ENCODE measurements around the gene NAGLU.

DNA sequence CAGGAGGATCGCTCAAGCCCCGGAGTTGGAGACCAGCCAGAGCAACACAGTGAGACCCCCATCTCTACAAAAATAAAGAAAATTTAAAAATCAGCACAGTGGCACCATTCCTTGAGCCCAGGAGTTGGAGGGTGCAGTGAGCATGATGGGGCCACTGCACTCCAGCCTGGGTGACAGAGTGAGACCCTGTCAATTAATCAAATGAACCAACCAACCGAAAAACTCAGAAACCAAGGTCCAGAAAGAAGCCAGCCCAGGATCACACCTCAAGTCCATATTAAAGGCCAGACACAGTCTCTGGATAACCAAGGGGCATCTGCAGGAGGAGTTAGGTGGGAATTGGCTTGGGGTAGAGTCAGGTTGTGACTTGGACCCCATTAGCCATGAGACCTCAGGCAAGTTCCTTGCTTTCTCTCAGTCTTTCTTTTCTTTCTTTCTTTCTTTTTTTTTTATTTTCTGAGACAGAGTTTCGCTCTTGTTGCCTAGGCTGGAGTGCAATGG, 19.1 kb downstream of the NAGLU start:
- TF ChIP-seq, protein P1, sequence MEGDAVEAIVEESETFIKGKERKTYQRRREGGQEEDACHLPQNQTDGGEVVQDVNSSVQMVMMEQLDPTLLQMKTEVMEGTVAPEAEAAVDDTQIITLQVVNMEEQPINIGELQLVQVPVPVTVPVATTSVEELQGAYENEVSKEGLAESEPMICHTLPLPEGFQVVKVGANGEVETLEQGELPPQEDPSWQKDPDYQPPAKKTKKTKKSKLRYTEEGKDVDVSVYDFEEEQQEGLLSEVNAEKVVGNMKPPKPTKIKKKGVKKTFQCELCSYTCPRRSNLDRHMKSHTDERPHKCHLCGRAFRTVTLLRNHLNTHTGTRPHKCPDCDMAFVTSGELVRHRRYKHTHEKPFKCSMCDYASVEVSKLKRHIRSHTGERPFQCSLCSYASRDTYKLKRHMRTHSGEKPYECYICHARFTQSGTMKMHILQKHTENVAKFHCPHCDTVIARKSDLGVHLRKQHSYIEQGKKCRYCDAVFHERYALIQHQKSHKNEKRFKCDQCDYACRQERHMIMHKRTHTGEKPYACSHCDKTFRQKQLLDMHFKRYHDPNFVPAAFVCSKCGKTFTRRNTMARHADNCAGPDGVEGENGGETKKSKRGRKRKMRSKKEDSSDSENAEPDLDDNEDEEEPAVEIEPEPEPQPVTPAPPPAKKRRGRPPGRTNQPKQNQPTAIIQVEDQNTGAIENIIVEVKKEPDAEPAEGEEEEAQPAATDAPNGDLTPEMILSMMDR (IDR thresholded peaks at IDR 0.05), result no peak
- TF ChIP-seq POLR2A (IDR thresholded peaks at IDR 0.05), result no peak
